Measurements from ENCODE around the gene TMEM80.

DNA sequence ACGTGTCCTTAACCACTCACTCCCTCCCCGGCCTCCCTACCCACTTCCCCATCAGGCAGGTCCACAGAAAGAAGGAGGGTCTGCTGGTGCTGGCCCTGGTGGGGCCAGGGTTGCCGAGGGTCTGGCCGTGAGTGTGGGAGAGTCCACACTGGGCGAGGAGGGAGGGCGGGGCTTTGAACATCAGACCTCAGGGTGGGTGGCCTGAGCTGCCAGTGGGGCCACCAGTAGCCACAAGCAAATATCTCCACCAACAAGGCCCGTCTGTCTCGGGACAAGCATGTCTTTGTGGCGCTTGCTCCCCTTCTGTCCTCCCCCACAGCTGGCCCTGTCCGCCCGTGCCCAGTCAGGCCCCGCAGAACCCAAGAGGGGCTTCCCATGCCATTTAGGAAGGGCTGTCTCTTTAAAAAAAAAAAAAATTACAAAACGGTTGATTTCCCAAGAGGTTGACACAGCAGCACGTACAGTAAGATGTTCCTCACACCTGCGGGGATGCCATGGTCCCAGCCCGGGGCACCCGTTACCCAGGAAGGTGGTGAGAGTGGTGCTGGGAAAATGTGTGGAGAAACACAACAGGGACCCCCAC, 34.0 kb downstream of the TMEM80 start:
- no peak for TF ChIP-seq TAF9B (IDR thresholded peaks at IDR 0.05; ENCODE audit: partially characterized antibody)
- TF ChIP-seq, protein P1, sequence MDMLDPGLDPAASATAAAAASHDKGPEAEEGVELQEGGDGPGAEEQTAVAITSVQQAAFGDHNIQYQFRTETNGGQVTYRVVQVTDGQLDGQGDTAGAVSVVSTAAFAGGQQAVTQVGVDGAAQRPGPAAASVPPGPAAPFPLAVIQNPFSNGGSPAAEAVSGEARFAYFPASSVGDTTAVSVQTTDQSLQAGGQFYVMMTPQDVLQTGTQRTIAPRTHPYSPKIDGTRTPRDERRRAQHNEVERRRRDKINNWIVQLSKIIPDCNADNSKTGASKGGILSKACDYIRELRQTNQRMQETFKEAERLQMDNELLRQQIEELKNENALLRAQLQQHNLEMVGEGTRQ (CRISPR knock-in tag; IDR thresholded peaks at IDR 0.05), result no peak
- TF ChIP-seq, protein P2, sequence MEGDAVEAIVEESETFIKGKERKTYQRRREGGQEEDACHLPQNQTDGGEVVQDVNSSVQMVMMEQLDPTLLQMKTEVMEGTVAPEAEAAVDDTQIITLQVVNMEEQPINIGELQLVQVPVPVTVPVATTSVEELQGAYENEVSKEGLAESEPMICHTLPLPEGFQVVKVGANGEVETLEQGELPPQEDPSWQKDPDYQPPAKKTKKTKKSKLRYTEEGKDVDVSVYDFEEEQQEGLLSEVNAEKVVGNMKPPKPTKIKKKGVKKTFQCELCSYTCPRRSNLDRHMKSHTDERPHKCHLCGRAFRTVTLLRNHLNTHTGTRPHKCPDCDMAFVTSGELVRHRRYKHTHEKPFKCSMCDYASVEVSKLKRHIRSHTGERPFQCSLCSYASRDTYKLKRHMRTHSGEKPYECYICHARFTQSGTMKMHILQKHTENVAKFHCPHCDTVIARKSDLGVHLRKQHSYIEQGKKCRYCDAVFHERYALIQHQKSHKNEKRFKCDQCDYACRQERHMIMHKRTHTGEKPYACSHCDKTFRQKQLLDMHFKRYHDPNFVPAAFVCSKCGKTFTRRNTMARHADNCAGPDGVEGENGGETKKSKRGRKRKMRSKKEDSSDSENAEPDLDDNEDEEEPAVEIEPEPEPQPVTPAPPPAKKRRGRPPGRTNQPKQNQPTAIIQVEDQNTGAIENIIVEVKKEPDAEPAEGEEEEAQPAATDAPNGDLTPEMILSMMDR (IDR thresholded peaks at IDR 0.05 in 2 of 3, conservative IDR thresholded peaks at IDR 0.05 in 1 of 3; ENCODE audit: insufficient read depth in 2 of 3, low read depth in 1 of 3, low read length in 3 of 3), result no peak
- no peak for TF ChIP-seq ATF1 (CRISPR knock-in tag; IDR thresholded peaks at IDR 0.05)
- no peak for TF ChIP-seq ATF1 (tag; IDR thresholded peaks at IDR 0.05)
- TF ChIP-seq RAD21 (CRISPR knock-in tag; conservative IDR thresholded peaks at IDR 0.05 in 1 of 2, IDR thresholded peaks at IDR 0.05 in 1 of 2), result no peak
- TF ChIP-seq, protein P3, sequence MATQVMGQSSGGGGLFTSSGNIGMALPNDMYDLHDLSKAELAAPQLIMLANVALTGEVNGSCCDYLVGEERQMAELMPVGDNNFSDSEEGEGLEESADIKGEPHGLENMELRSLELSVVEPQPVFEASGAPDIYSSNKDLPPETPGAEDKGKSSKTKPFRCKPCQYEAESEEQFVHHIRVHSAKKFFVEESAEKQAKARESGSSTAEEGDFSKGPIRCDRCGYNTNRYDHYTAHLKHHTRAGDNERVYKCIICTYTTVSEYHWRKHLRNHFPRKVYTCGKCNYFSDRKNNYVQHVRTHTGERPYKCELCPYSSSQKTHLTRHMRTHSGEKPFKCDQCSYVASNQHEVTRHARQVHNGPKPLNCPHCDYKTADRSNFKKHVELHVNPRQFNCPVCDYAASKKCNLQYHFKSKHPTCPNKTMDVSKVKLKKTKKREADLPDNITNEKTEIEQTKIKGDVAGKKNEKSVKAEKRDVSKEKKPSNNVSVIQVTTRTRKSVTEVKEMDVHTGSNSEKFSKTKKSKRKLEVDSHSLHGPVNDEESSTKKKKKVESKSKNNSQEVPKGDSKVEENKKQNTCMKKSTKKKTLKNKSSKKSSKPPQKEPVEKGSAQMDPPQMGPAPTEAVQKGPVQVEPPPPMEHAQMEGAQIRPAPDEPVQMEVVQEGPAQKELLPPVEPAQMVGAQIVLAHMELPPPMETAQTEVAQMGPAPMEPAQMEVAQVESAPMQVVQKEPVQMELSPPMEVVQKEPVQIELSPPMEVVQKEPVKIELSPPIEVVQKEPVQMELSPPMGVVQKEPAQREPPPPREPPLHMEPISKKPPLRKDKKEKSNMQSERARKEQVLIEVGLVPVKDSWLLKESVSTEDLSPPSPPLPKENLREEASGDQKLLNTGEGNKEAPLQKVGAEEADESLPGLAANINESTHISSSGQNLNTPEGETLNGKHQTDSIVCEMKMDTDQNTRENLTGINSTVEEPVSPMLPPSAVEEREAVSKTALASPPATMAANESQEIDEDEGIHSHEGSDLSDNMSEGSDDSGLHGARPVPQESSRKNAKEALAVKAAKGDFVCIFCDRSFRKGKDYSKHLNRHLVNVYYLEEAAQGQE (IDR thresholded peaks at IDR 0.05; ENCODE audit: borderline replicate concordance), result no peak
- TF ChIP-seq, protein P3 (CRISPR knock-in tag; IDR thresholded peaks at IDR 0.05; ENCODE audit: low read depth), result no peak
- TF ChIP-seq SP2 (IDR thresholded peaks at IDR 0.05; ENCODE audit: extremely low read depth, low read depth, low read length, poor library complexity, severe bottlenecking), result no peak
- no peak for TF ChIP-seq FOSL1 (tag; conservative IDR thresholded peaks at IDR 0.05)
